ENCODE results near the gene TFR2.

TFR2 gene
- total RNA-seq, result 2.7 to 3.7 (median 3.3) reads per million in 4 donors

GRCh38 chr7:100641463-100641859 lies at the start of gene TFR2:
Gene TFR2, minus strand, starts transcription at chr7:100641552. Its CDS starts 43 bp downstream, at chr7:100641509.
- no peak for DNase-seq

GRCh38 chr7:100689230-100690135 lies 48.1 kb upstream of the TFR2 start:
- DNase-seq, result no peak

- no peak for DNase-seq
These were observed 47.0 kb upstream of the TFR2 start for GRCh38 chr7:100688326-100688860.

- no peak for DNase-seq
These were observed 46.5 kb upstream of the TFR2 start for GRCh38 chr7:100687751-100688300.

GRCh38 chr7:100687261-100687660 lies 45.9 kb upstream of the TFR2 start:
- DNase-seq, result no peak

GRCh38 chr7:100686822-100687211 lies 45.5 kb upstream of the TFR2 start:
- no peak for DNase-seq

GRCh38 chr7:100686201-100686821 lies 45.0 kb upstream of the TFR2 start:
- DNase-seq, result no peak

- DNase-seq, result no peak
These were observed 44.3 kb upstream of the TFR2 start for GRCh38 chr7:100685631-100686145.

GRCh38 chr7:100685049-100685605 lies 43.8 kb upstream of the TFR2 start:
- DNase-seq, result no peak

- DNase-seq, result no peak
These were observed 43.2 kb upstream of the TFR2 start for GRCh38 chr7:100684534-100685042.

GRCh38 chr7:100683659-100684533 lies 42.5 kb upstream of the TFR2 start:
- DNase-seq, result no peak

GRCh38 chr7:100682991-100683658 lies 41.8 kb upstream of the TFR2 start:
- no peak for DNase-seq

- no peak for DNase-seq
These were observed 40.9 kb upstream of the TFR2 start for GRCh38 chr7:100682228-100682741.

GRCh38 chr7:100681491-100682227 lies 40.3 kb upstream of the TFR2 start:
- no peak for DNase-seq

- DNase-seq, result no peak
These were observed 39.4 kb upstream of the TFR2 start for GRCh38 chr7:100680576-100681271.

- DNase-seq, result no peak
These were observed 38.7 kb upstream of the TFR2 start for GRCh38 chr7:100679927-100680575.

- DNase-seq, result no peak
These were observed 38.0 kb upstream of the TFR2 start for GRCh38 chr7:100679129-100679926.
